A549 (cell line): Measurements from ENCODE around the gene COBLL1. TPM values are rescaled to one million over a fixed set of nuclear protein-coding genes. Genes with fewer than 3 reads are reported as not detected.

ENCODE experiments used
- ATAC-seq, 2 experiments: fragments of 200-7000 bp in 1 of 2; fragments of >200 bp in 1 of 2; cut with Nextera tagmentation in 1 of 2; cut with Tn5 transposase in 1 of 2; 3 replicates each; pipeline versions ENCODE4 v1.8.0 to v1.9.1; 2018 to 2020; ENCODE audit warnings: mild to moderate bottlenecking in 1 of 2, moderate library complexity in 1 of 2
- CTCF ChIA-PET: fragments of 300-600 bp; sonication (Branson Sonifier 250); formaldehyde crosslinking; extraction: SDS; loops from one replicate; lab custom pipeline; 2021; ENCODE audit warnings: antibody characterized with exemption, inconsistent platforms; lab: Yijun Ruan, JAX
- POLR2A ChIA-PET: fragments of 350-600 bp; formaldehyde crosslinking; extraction: SDS; loops from one replicate; lab custom pipeline; 2021; ENCODE audit warnings: antibody characterized with exemption, inconsistent platforms; lab: Yijun Ruan, JAX
- DNase-seq, 2 experiments: peaks; one replicate each; pipeline versions ENCODE4 v3.0.0 to v3.0.0-alpha.2; 2011 to 2016; ENCODE audit warnings: low read depth in 1 of 2, low spot score in 1 of 2
- FAIRE-seq: peaks from 2 replicates; lab custom pipeline; 2011; peaks lifted over from hg19 to GRCh38; lab: Jason Lieb, UNC
- H3K27ac ChIP-seq, 2 experiments: fragments of >200 bp; sonication (Bioruptor Twin); formaldehyde crosslinking; 3 replicates each; pipeline ENCODE4 v1.5.1; 2016 to 2017
- H3K4me1 ChIP-seq: fragments of >200 bp; sonication (Bioruptor Twin); formaldehyde crosslinking; 3 replicates; pipeline ENCODE4 v1.6.1; 2016
- H3K4me2 ChIP-seq: fragments of >200 bp; sonication (Bioruptor Twin); formaldehyde crosslinking; 3 replicates; pipeline ENCODE4 v1.6.1; 2016
- H3K4me3 ChIP-seq: fragments of >200 bp; sonication (Bioruptor Twin); formaldehyde crosslinking; 3 replicates; pipeline ENCODE4 v1.5.1; 2016
- H3K9me3 ChIP-seq: fragments of >200 bp; sonication (Bioruptor Twin); formaldehyde crosslinking; 3 replicates; pipeline ENCODE4 v1.6.1; 2016
- CBX8 ChIP-seq: fragments of 200-600 bp; sonication (generic); IDR thresholded peaks from 2 replicates; pipeline ENCODE4 v1.6.1; 2016
- EHF ChIP-seq: fragments of 250-450 bp; sonication (Bioruptor Pico); IDR thresholded peaks from 2 replicates; pipeline ENCODE4 v1.5.0; 2020; ENCODE audit warnings: mild to moderate bottlenecking
- EP300 ChIP-seq, 2 experiments: fragments of >200 bp; sonication (Bioruptor Twin); formaldehyde crosslinking; IDR thresholded peaks; 2 replicates in 1 of 2; 3 replicates in 1 of 2; pipeline ENCODE4 v1.6.1; 2016 to 2017
- FOSB ChIP-seq: fragments of 250-450 bp; sonication (Bioruptor Pico); IDR thresholded peaks from 2 replicates; pipeline ENCODE4 v1.5.0; 2020; ENCODE audit warnings: mild to moderate bottlenecking, moderate library complexity
- HOXB5 ChIP-seq: fragments of 250-450 bp; sonication (Bioruptor Pico); IDR thresholded peaks from 2 replicates; pipeline ENCODE4 v1.5.0; 2020; ENCODE audit warnings: mild to moderate bottlenecking, moderate library complexity
- KDM5A ChIP-seq: fragments of 200-600 bp; sonication (generic); IDR thresholded peaks from 2 replicates; pipeline ENCODE4 v1.6.1; 2016; ENCODE audit warnings: antibody characterized with exemption, mild to moderate bottlenecking
- MAFK ChIP-seq: fragments of 450-650 bp; IDR thresholded peaks from 2 replicates; pipeline ENCODE4 v1.6.1; 2014; ENCODE audit not compliant: partially characterized antibody
- NR3C1 ChIP-seq: fragments of >200 bp; sonication (Bioruptor Twin); formaldehyde crosslinking; IDR thresholded peaks from 3 replicates; pipeline ENCODE4 v1.6.1; 2017
- POLR2AphosphoS2 ChIP-seq: conservative IDR thresholded peaks from 2 replicates; pipeline ENCODE4 v1.6.1; 2012; ENCODE audit warnings: low read length, improper control_type of control experiment, inconsistent platforms
- RAD21 ChIP-seq, 2 experiments: fragments of >200 bp in 1 of 2; sonication (Bioruptor Twin) in 1 of 2; formaldehyde crosslinking in 1 of 2; IDR thresholded peaks in 1 of 2; conservative IDR thresholded peaks in 1 of 2; 2 replicates in 1 of 2; 3 replicates in 1 of 2; pipeline ENCODE4 v1.6.1; 2012 to 2018; ENCODE audit warnings: inconsistent platforms in 1 of 2
- RARB ChIP-seq: fragments of 250-450 bp; sonication (Bioruptor Pico); IDR thresholded peaks from 2 replicates; pipeline ENCODE4 v1.8.0; 2021; ENCODE audit warnings: mild to moderate bottlenecking, moderate library complexity
- RCOR1 ChIP-seq: fragments of 150-350 bp; IDR thresholded peaks from 2 replicates; pipeline ENCODE4 v1.6.1; 2014; ENCODE audit warnings: antibody characterized with exemption, low read length, low read depth
- RFX5 ChIP-seq: fragments of 450-650 bp; IDR thresholded peaks from 2 replicates; pipeline ENCODE4 v1.7.1; 2014; ENCODE audit warnings: antibody characterized with exemption, mild to moderate bottlenecking, moderate library complexity
- SREBF2 ChIP-seq: fragments of 450-650 bp; IDR thresholded peaks from 2 replicates; pipeline ENCODE4 v1.6.1; 2014; ENCODE audit warnings: mild to moderate bottlenecking, moderate library complexity
- TFCP2L1 ChIP-seq: fragments of 250-450 bp; sonication (Bioruptor Pico); IDR thresholded peaks from 2 replicates; pipeline ENCODE4 v1.5.0; 2021; ENCODE audit warnings: mild to moderate bottlenecking
- ZSCAN20 ChIP-seq: fragments of 250-450 bp; sonication (Bioruptor Pico); IDR thresholded peaks from 2 replicates; pipeline ENCODE4 v1.8.0; 2022; ENCODE audit warnings: mild to moderate bottlenecking, moderate library complexity
- WGBS: methylation state at CpG from one replicate; pipeline ENCODE4 v1.1.6; 2017; ENCODE audit errors: missing lambda C conversion rate; 5-methylcytosine and 5-hydroxymethylcytosine counted together
- polyA plus RNA-seq, 4 experiments: library from polyadenylated mRNA; depleted of rRNA in 3 of 4; stranded (reverse); fragments of >200 nt; fragmentation: RNase III in 1 of 4; extraction: RNeasy Plus Mini Kit Qiagen cat#74134 plus additional on column Dnase treatment in 1 of 4; gene quantifications; 2 replicates in 3 of 4; 3 replicates in 1 of 4; pipeline ENCODE4 v1.2.3, GENCODE V29; 2011 to 2017
- TF ChIP-seq, protein P1 (sequence below): fragments of >200 bp; sonication (Bioruptor Twin); formaldehyde crosslinking; IDR thresholded peaks from 3 replicates; pipeline ENCODE4 v1.5.1; 2016
- TF ChIP-seq, protein P2 (sequence below): fragments of >200 bp; sonication (Bioruptor Twin); formaldehyde crosslinking; IDR thresholded peaks from 3 replicates; pipeline ENCODE4 v1.6.1; 2016
- TF ChIP-seq, protein P3 (sequence below): IDR thresholded peaks from 2 replicates; pipeline ENCODE4 v1.6.1; 2012
- TF ChIP-seq, protein P4 (sequence below): fragments of 150-350 bp; IDR thresholded peaks from 2 replicates; pipeline ENCODE4 v1.6.1; 2014; ENCODE audit warnings: low read depth, mild to moderate bottlenecking, low read length
- TF ChIP-seq, protein P5 (sequence below): fragments of >200 bp; sonication (Bioruptor Twin); formaldehyde crosslinking; IDR thresholded peaks from 2 replicates; pipeline ENCODE4 v1.6.1; 2016
- TF ChIP-seq, protein P6 (sequence below): fragments of 450-650 bp; IDR thresholded peaks from 2 replicates; pipeline ENCODE4 v1.6.1; 2014; ENCODE audit warnings: antibody characterized with exemption
- TF ChIP-seq, protein P7 (sequence below): IDR thresholded peaks from 2 replicates; pipeline ENCODE4 v1.6.1; 2012

The COBLL1 gene
- polyA plus RNA-seq, 2 of the 4 experiments (the other 2 are of a cell fraction): 2.6 to 5.3 TPM

DNA sequence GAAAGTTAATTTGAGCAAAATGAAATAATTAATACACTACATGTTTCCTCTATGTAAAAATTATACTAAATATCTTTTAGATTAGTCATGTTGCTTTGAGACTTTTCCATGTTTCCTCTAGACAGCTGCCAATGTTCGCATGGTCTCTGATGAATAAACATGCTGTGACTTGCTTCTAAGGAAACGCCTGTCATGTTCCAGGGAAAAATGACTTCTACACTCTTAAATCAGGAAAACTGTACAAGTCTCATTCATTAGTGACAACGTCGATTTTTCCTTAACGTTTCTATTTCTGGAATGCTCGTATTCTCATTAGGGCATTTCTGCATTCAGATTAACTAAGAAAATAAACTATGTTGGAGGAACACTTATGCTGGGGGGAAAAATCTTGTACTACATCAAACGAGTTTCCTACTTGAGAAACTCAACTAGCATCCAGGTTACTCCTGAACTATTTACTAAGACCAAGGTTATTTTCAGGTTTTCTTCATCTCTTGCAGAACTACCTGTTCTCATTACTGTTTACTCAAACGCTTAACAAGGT lies 1.6 kb downstream of the COBLL1 start (continued):
- no peak for TF ChIP-seq ZSCAN20 (CRISPR knock-in tag)
- TF ChIP-seq HOXB5 (CRISPR knock-in tag): no peak
- no peak for TF ChIP-seq EP300 (IDR thresholded peaks at IDR 0.05)
- TF ChIP-seq RCOR1: no peak
- TF ChIP-seq SREBF2: no peak
- no peak for TF ChIP-seq EHF (CRISPR knock-in tag)
- TF ChIP-seq, all 56 proteins: peak for 0

DNA sequence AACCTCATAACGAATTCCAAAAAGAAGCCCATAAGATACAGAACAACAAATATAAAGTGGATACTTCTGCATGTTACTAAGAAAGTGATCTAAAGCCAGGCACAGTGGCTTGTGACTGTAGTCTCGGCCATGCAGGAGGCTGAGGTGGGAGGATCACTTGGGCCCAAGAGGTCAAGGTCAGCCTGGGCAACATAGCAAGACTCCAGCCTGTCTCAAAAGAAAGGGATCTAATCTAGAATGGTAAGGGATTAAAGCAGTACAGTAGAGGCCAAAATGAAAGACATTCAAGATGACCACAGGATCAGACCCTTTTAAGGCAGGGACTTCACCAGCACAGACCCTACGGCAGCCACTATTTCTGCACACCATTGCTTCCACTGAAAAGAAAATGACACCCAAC lies 3.8 kb downstream of the COBLL1 start:
- DNase-seq (no peak), FAIRE-seq (no peak)
- Histone ChIP-seq H3K27ac (no peak overlapping the region), H3K4me2 (no peak overlapping the region), H3K9me3 (no peaks in the 10 kb centered on the region), H3K4me1 (peaks cover 13% of the 10 kb centered on the region), H3K4me3 (no peak overlapping the region)
- ChIA-PET CTCF (no interaction called here), POLR2A (no interaction called here)
- TF ChIP-seq ZSCAN20 (CRISPR knock-in tag) (no peak), SREBF2 (no peak), CBX8 (no peak), NR3C1 (no peak), TFCP2L1 (CRISPR knock-in tag) (no peak), MAFK (no peak), FOSB (CRISPR knock-in tag) (no peak), RAD21 (conservative IDR thresholded peaks at IDR 0.05 in 1 of 2, IDR thresholded peaks at IDR 0.05 in 1 of 2) (no peak), RFX5 (no peak), RARB (CRISPR knock-in tag) (no peak), KDM5A (no peak), POLR2AphosphoS2 (no peak)
- TF ChIP-seq, protein P1, sequence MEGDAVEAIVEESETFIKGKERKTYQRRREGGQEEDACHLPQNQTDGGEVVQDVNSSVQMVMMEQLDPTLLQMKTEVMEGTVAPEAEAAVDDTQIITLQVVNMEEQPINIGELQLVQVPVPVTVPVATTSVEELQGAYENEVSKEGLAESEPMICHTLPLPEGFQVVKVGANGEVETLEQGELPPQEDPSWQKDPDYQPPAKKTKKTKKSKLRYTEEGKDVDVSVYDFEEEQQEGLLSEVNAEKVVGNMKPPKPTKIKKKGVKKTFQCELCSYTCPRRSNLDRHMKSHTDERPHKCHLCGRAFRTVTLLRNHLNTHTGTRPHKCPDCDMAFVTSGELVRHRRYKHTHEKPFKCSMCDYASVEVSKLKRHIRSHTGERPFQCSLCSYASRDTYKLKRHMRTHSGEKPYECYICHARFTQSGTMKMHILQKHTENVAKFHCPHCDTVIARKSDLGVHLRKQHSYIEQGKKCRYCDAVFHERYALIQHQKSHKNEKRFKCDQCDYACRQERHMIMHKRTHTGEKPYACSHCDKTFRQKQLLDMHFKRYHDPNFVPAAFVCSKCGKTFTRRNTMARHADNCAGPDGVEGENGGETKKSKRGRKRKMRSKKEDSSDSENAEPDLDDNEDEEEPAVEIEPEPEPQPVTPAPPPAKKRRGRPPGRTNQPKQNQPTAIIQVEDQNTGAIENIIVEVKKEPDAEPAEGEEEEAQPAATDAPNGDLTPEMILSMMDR: no peak
- TF ChIP-seq, protein P2, sequence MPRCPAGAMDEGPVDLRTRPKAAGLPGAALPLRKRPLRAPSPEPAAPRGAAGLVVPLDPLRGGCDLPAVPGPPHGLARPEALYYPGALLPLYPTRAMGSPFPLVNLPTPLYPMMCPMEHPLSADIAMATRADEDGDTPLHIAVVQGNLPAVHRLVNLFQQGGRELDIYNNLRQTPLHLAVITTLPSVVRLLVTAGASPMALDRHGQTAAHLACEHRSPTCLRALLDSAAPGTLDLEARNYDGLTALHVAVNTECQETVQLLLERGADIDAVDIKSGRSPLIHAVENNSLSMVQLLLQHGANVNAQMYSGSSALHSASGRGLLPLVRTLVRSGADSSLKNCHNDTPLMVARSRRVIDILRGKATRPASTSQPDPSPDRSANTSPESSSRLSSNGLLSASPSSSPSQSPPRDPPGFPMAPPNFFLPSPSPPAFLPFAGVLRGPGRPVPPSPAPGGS: no peak
- TF ChIP-seq, protein P3, sequence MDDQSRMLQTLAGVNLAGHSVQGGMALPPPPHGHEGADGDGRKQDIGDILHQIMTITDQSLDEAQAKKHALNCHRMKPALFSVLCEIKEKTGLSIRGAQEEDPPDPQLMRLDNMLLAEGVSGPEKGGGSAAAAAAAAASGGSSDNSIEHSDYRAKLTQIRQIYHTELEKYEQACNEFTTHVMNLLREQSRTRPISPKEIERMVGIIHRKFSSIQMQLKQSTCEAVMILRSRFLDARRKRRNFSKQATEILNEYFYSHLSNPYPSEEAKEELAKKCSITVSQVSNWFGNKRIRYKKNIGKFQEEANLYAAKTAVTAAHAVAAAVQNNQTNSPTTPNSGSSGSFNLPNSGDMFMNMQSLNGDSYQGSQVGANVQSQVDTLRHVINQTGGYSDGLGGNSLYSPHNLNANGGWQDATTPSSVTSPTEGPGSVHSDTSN: no peak
- TF ChIP-seq, protein P4, sequence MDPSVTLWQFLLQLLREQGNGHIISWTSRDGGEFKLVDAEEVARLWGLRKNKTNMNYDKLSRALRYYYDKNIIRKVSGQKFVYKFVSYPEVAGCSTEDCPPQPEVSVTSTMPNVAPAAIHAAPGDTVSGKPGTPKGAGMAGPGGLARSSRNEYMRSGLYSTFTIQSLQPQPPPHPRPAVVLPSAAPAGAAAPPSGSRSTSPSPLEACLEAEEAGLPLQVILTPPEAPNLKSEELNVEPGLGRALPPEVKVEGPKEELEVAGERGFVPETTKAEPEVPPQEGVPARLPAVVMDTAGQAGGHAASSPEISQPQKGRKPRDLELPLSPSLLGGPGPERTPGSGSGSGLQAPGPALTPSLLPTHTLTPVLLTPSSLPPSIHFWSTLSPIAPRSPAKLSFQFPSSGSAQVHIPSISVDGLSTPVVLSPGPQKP: no peak
- TF ChIP-seq, protein P5, sequence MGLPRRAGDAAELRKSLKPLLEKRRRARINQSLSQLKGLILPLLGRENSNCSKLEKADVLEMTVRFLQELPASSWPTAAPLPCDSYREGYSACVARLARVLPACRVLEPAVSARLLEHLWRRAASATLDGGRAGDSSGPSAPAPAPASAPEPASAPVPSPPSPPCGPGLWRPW: no peak
- TF ChIP-seq, protein P6, sequence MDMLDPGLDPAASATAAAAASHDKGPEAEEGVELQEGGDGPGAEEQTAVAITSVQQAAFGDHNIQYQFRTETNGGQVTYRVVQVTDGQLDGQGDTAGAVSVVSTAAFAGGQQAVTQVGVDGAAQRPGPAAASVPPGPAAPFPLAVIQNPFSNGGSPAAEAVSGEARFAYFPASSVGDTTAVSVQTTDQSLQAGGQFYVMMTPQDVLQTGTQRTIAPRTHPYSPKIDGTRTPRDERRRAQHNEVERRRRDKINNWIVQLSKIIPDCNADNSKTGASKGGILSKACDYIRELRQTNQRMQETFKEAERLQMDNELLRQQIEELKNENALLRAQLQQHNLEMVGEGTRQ: no peak
- TF ChIP-seq, protein P7, sequence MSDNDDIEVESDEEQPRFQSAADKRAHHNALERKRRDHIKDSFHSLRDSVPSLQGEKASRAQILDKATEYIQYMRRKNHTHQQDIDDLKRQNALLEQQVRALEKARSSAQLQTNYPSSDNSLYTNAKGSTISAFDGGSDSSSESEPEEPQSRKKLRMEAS: no peak
- TF ChIP-seq, all 56 proteins: peak for 0
- 80% methylated on average over 3 of the region's 3 CpGs for WGBS
- no peak for ATAC-seq
